Muscle of arm (tissue), 12 donors: ENCODE measurements around the gene OTOP2. TPM values are rescaled to one million over a fixed set of nuclear protein-coding genes. Genes with fewer than 3 reads are reported as not detected.
"Not testable (repeated sequence)": the region's sequence is repeated elsewhere in the genome, so short reads cannot be mapped to it uniquely, and the experiment has no call there.

ENCODE experiments used
- DNase-seq: peaks from one replicate; pipeline ENCODE4 v3.0.0-alpha.2; 2013
- polyA plus RNA-seq, 12 donors: library from polyadenylated mRNA; unstranded; fragments of 120-200 nt; gene quantifications; one replicate each; pipeline ENCODE4 v1.2.1, GENCODE V29; 2013; ENCODE audit not compliant: insufficient read length in 12 of 12

Gene OTOP2
- polyA plus RNA-seq, 12 donors: 0.15 TPM; not detected in 11

DNA sequence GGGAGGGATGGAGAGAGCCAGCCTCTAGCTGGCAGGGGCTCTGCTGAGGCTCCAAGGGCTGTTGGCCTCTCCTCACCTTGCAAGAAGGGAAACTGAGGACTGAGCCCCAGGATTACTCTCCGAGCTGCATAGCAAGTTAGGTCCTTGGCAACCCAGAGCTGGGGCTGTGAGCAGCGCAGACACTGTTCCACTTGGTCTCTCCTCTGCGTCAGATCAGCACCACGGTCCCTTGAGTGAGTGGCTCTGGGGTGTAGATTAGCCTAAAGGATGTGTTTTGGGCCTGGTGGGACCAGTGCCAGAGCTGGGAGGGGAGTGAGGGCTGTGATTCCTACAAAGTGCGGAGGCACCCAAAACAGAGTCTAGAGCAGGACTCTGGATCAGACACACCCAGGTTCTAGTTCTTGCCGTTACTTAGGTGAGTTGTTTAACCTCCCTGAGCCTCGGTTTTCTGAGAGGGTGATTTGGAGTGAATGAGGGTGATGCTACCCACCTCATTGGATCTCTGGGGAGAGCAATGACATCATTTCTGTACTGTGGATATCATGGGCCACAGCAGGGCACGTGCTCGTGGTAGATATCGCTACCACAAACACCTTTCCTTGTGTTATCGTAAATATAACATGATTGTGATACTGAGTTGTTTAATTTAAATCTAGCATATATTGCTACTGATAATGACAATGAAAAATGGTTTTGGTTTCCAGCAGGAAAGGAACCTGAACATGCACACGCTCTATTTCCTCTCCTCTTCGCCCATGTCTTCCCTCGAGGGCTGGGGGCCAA, 22.5 kb upstream of the OTOP2 start:
- no peak for DNase-seq

DNA sequence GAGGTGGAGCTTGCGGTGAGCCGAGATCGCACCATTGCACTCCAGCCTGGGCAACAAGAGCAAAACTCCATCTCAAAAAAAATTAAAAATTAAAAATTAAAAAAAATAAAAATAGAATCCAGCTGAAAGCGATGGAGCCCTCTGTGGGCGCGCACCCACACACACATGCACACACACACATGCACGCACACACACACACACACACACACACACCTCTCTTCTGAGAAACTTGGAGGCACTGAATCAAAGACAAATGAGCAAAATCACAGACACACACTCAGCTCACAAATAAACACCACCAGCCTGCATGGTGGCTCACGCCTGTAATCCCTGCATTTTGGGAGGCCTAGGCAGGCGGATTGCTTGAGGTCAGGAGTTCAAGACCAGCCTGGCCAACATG, 21.0 kb upstream of the OTOP2 start:
- DNase-seq: no peak

DNA sequence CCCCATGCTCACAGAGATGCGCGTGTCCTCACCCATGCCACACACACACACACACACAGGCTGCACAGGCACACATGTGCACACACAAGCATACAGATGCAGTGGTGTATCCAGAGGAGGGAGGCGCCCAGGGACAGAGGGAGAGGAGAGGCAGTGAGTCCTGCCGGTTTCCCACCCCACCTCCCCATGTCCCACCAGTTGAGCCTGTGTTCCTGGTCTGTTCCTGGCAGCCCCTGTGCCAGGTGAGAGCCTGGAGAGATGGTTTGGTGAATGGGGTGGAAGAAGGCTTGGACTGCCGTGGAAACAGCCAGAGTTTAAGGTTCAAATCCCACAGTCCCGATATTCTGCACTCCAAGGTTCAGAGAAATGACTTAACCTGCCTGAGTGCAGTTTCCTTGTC, 20.4 kb upstream of the OTOP2 start:
- no peak for DNase-seq

DNA sequence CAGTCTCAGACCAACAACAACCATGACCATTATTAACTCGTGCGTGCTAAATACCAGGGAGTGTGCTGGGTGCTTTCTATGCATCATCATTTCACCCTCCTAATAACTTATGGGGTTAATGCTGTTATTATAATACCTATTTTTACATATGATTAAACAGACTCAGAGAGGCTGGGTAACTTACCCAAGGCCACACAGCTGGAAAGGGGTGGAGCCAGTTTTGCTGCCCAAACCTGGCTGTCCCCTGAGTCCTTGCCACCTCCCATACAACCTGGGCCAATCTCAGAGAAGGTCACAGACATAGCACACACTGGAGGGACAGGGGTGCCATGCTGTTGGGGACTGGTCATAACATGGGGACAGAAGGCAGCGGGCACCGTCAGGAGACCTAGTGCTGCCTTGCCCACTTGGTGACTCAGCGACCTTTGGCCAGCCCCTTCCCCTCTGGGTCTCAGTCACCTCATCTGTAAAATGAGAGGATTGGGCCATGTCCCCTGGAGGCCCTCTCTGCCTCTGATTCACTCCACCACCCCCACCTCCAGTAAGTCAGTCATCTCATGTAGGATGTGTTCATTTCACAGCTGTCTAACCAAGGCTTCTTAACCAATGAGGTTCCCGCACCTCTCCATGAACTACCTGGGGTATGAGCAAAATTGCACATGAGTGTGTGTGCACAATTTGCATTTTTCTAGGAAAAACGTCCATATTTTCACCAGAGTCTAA, 19.2 kb upstream of the OTOP2 start:
- DNase-seq: no peak

DNA sequence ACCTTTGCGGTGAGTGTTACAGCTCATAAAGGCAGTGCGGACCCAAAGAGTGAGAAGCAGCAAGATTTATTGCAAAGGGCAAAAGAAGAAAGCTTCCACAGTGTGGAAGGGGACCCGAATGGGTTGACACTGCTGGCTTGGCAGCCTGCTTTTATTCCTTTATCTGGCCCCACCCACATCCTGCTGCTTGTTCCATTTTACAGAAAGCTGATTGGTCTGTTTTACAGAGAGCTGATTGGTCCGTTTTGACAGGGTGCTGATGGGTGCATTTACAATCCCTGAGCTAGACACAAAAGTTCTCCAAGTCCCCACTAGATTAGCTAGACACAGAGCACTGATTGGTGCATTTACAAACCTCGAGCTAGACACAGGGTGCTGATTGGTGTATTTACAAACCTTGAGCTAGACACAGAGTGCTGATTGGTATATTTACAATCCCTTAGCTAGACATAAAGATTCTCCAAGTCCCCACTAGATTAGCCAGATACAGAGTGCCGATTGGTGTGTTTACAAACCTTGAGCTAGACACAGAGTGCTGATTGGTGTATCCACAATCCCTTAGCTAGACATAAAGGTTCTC, 17.8 kb upstream of the OTOP2 start:
- not testable (repeated sequence) for DNase-seq

DNA sequence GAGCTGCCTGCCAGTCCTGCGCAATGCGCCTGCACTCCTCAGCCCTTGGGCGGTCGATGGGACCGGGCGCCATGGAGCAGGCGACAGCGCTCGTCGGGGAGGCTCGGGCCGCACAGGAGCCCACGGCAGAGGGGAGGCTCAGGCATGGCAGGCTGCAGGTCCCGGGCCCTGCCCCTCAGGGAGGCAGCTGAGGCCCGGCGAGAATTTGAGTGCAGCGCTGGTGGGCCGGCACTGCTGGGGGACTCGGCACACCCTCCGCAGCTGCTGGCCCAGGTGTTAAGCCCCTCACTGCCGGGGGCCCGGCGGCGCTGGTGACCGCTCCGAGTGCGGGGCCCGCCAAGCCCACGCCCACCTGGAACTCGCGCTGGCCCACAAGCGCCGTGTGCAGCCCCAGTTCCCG, 17.1 kb upstream of the OTOP2 start:
- no peak for DNase-seq

DNA sequence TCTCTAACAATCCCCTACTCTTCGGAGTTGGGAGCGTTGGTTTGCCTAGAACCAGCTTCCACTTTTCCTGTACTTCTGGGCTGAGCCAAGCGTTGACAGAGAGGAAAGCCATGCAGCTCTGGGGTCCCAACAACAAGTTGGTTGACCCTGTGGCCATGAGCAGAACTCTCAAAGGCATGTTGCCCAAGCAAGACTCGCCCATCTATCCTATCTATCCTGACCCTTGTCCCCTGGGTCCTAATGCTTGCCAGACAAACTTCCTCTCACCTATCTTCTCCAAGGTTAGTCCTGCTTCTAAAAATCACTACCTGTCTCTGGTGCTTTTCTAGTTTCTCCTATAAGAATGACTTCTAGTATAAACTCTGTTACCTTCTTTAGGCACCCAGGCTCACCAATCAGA, 15.0 kb upstream of the OTOP2 start:
- not testable (repeated sequence) for DNase-seq

DNA sequence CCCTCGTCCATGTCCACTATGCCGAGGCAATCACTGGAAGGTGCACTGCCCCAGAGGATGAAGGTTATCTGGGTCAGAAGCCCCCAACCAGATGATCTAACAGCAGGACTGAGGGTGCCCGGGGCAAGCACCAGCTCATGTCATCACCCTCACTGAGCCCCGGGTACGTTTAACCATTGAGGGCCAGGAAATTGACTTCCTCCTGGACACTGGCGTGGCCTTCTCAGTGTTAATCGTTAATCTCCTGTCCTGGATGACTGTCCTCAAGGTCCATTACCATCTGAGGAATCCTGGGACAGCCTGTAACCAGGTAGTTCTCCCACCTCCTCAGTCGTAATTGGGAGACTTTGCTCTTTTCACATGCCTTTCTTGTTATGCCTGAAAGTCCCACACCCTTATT, 12.7 kb upstream of the OTOP2 start:
- not testable (repeated sequence) for DNase-seq

DNA sequence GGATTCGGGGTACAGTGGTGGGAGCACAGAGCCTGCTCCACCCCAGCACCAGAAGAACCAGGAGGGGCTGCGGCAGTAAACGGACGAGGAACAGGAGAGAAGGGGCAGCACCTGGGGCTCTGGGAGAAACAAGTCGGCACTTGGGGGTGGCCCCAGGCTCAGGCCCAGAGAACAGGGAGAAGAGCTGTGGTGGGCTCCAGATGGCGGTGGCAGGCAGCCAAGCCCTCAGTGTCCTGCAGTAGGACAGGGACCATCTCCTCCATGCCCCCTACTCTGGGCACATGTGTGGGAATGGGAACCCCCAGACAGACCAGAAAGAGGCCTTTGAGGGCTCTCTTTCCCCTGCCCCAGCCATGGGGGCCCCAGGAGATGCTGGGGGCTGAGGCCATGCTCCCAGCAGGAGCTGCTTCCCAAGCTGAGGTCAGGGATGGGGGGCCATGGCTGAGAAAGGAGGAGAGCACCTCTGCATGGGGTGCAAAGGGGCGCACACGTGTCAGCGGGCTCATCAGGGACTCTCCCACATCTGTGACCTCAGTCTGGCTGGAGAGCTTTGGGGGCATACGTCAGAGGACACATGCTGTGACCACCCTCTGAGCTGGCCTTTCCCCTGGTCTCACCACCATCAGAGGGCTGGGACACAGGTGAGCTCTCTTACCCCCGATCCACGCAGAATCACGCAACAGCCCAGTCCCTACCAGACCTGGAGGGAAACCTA, 7.8 kb upstream of the OTOP2 start:
- DNase-seq: no peak

DNA sequence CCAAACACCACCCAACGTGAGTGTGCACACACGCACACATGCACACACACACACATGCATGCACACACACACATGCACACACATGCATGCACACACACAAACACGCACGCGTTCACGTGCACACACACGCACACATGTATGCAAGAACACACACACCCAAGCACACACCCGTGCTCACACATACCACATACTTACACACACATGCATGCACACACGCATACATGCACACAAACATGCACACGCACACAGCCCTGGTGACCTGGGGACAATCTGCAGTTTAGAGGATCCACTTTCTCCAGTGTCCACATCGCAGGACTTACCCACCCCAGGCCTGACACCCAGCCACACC, 7.2 kb upstream of the OTOP2 start:
- no peak for DNase-seq

DNA sequence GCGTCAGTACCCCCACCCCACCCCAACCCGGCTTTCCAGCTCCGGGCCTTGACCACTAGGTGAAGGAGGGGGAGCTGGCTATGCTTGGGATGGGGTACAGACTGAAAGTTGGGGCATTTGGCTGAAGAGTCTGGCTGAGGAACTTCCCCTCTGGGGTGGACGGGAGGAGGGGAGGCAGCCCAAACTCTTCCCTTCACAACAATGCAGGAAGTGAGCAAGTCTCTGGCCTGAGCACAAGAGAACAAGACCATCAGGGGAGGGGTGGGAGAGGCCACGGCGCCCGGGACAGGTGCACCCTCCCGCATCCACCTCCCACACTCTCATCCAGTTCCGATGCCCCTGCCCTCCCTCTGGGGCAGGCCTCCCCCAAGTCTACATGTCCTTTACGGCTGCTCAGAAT, 6.6 kb upstream of the OTOP2 start:
- no peak for DNase-seq

DNA sequence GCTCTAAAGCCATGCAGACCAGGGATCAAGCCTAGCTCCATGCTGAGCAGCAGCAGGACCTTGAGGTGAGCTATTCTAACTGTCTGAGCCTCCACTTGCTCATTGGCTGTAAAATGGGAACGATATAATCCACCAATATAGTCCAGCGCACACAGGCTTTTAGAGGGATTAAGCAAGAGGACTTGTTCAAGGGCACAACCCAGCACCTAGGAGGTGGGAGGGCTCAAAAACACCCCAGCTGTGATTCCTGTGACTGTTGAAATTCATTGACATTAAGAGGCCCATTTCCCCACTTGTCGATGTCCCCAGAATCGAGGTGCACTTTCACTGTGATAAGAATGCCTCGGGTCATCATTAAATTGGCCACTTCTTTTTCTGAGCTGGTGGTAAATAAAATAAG, 5.2 kb upstream of the OTOP2 start:
- no peak for DNase-seq

DNA sequence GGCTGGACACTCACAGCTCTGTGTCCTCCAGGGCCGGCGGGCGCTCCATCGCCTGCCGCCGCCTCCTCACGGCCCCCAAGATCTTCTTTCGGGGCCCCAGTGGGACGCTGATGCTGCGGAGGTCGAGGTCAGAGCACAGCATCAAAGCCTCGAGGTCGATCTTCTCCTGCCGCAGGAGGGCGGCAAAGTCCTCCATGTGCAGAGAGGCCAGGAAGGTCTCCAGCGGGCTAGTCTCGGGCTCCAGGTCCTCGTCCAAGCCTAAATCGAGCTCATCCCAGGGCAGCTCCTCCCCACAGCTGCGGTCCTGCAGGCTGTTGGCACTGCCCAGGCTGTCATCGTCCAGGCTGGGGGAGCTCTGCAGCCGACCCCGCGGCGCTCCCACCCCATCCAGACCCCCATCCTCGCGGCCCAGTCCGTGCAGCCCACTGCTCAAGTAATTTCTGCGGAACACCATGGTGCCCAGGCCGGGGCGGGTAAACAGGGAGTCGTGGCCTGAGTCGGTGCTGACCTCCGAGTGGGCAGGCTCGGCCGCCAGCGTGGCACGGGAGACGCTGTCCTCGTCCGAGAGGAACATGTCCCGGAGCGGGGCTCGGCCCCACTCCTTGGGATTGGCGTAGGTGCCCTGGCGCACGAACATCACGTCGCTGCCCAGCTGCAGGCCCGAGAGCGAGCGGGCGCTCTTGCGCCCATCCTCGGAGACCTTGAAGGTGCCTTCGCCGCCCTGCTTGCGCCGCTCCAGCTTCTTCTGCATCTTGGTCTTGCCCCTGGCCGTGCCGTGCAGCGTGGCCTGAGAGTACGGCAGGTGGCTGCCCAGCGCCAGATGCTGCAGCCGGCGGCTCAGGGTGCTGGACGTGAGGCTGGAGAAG, 4.4 kb upstream of the OTOP2 start:
- DNase-seq: no peak

DNA sequence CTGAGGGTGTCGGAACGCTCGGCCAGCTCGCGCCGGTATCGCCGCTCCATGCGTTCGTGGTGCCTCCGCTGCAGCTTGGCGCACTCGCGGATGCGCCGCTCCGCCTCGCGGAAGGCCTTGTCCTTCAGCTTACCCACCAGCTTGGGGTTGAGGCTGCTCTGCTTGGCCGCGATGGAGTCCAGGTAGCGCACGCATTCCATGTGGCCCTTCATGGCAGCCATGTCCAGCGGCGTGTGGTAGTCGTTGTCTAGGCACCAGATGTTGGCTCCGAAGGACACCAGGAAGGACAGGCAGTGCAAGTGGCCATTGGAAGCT, 3.8 kb upstream of the OTOP2 start:
- DNase-seq: no peak

DNA sequence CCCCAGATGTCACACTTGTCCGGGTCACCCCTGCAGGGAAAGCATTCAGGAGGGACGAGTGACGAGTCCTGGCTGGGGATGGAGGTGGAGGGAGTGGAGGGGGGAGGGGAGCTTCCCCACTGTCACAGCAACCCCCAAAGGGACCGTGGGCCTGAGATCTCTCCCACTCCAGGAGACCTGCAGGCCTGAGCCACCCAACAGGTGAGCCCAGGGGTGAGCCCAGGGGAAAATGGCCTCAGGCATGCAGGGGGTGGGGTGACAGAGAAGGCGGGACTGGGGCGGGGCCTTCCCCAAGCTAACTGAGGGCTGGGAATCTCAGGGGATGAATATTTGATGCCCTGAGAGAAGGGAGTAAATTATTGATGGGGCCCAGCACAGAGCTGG, 3.4 kb upstream of the OTOP2 start:
- DNase-seq: no peak

DNA sequence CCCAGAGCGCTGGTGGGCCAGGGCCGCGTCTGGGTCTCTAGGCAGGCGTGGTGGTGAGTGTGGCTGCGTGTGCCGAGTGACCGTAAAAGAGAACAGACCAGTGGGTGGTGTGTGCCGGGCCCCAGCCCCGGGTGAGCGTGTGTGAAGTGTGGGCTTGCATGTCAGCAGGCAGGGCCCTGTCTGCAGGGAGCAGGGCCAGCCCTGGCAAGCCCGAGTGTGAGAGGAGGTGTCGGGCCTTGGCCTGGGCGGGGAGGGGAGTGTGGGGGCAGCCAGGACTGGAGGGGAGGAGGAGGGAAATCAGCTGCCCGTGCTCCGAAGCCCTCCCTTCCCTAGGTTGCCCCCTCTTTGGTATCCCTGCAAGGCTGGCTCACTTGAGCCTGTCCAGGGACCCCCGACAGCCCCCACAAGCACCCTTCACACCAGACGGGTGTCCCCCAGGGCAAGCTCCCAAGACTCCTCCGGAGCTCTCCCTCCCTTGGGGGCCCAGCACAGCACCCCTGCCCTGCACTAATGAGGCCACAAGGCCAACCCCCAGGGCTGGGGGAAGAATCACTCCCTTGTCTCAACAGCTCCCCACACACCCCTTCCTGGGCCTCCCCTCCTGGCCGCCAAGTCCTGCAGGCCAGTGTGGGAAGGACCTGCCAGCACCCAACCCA, 2.9 kb upstream of the OTOP2 start:
- no peak for DNase-seq

DNA sequence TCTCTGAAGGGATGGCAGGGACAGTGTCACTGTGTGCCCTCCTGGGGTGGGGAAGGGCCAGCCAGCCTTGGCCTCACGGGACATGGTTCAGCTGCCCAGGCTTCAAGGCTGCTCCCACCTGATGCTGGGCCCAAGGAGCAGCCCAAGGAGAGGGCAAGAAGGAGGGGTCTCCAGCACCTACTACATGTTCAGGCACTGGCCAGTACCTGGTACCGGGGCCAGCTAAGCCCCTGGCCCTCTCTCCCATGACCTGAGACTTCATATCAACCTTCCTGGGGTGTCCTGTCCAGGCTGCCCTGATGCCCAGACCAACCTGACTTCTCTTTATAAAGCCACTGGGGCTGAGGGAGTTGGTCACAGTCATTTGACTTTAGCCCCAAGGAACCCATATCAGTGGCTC, 2.3 kb upstream of the OTOP2 start:
- no peak for DNase-seq

DNA sequence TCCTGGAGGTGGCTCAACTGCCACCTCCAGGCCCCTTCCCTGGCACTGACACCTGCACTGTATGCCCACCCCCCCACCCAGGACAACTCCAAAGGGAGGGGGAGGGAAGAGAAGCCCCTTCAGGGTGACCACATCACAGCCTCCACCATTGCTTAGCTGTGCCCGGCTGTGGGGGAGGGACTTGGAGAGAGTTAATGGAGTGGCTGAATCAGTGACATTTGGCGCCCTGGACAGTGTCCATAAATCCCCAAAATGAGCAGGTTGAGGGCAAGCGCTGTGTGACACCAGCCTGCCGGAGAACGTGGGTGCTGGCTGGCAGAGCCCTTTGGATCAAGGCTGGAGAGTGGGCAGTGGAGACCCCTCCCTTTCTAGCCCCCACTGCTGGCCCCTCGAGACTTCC, 1.9 kb upstream of the OTOP2 start:
- DNase-seq: no peak

DNA sequence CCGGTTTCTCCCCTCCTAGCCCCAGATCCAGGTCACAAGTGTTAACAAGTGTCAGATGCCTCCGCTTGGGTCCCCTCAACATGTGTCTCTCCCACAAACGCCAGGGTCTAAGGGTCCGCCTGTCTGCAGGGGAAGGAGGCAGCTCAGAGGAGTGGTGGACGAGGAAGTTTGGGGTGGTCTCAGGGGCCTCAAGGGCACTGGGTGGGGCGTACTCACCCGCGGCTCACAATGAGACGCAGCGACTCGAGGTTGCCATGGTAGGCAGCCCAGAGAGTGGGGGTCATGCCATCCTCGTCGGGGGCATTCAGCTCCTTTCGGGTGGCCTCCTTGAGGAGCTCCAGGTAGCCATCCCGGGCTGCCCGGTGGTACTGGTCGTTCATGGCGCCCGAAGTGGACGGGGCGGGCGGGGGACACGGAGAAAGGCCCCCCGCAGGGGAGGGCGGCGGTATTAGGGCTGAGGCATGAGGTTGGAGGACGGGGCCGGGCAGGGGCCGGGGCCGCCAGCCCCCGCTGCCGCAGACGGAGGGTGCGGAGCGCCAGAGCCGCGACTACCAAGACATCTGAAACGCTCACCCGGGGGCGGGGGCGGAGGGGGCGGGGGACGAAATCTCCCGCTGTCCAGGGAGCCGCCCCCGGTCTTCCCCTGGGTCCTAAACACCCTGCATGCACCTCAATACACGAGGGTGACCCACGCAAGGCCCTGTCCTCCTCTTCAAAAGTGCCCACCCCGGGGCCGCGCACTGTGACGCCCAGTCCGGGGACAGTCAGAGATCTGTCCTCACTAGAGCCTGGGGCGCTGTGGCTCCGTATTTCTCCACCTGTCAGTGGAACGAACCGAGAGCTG, 1.2 kb upstream of the OTOP2 start, which contains the start of gene USH1G:
TSS of gene USH1G (minus strand) at position 562 of the 844 bp plus-strand sequence. CDS start at position 380, 182 bp downstream.
- DNase-seq: no peak
